ENCODE measurements around the gene TSSC4. TPM values are rescaled to one million over a fixed set of nuclear protein-coding genes. Genes with fewer than 3 reads are reported as not detected.

TSSC4 gene
- total RNA-seq, 1 donor from 2014 or later: 48.4 TPM

- no peaks in the 10 kb centered on the region for H3K4me1 Mint-ChIP-seq (ENCODE audit: unreplicated experiment)
Measured at GRCh38 chr11:2406878-2407410, 6.4 kb downstream of the TSSC4 start.

DNA sequence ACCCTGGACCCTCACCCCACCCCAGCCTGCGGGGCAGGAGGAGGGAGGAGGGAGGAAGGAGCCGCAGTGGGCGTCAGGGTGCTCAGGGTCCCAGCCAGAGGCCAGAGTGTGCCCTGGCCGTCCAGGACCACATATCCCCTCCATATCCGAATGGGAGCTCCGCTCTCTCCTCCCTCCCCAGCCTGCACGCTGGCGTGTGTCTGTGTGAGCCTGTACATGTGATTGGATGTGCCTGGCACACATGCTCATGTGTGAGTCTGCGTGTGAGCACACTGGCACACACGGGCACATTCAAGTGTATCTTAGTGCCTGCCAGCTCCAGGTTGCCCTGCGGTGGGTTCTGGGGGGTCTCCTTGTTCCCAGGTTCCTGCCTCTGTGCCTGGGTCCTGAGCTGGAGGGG lies 8.1 kb downstream of the TSSC4 start:
- peaks cover 6% of the 10 kb centered on the region for H3K27me3 Mint-ChIP-seq (ENCODE audit: unreplicated experiment)
- DNase-seq (ENCODE audit: low spot score): no peak
- H3K9me3 Mint-ChIP-seq (ENCODE audit: unreplicated experiment): no peaks in the 10 kb centered on the region
- no peak overlapping the region for H3K4me3 Mint-ChIP-seq (ENCODE audit: unreplicated experiment)
- no peak for TF ChIP-seq CTCF (IDR thresholded peaks at IDR 0.05; ENCODE audit: unreplicated experiment)
- H3K4me1 Mint-ChIP-seq (ENCODE audit: unreplicated experiment): no peaks in the 10 kb centered on the region
- no peaks in the 10 kb centered on the region for H3K36me3 Mint-ChIP-seq (ENCODE audit: low read depth, unreplicated experiment)
- H3K27ac Mint-ChIP-seq (ENCODE audit: unreplicated experiment): no peak overlapping the region

More at GRCh38 chr11:2406878-2407410, 6.4 kb downstream of the TSSC4 start:
- no peak for DNase-seq (ENCODE audit: low spot score)
- no peak for TF ChIP-seq CTCF (IDR thresholded peaks at IDR 0.05; ENCODE audit: unreplicated experiment)
- H3K27me3 Mint-ChIP-seq (ENCODE audit: unreplicated experiment): peaks cover 6% of the 10 kb centered on the region
- H3K9me3 Mint-ChIP-seq (ENCODE audit: unreplicated experiment): no peaks in the 10 kb centered on the region
- H3K27ac Mint-ChIP-seq (ENCODE audit: unreplicated experiment): no peak overlapping the region
- H3K36me3 Mint-ChIP-seq (ENCODE audit: low read depth, unreplicated experiment): no peaks in the 10 kb centered on the region
- no peak overlapping the region for H3K4me3 Mint-ChIP-seq (ENCODE audit: unreplicated experiment)

- no peak overlapping the region for H3K4me3 Mint-ChIP-seq (ENCODE audit: unreplicated experiment)
- no peaks in the 10 kb centered on the region for H3K36me3 Mint-ChIP-seq (ENCODE audit: low read depth, unreplicated experiment)
- H3K9me3 Mint-ChIP-seq (ENCODE audit: unreplicated experiment): no peaks in the 10 kb centered on the region
Measured at GRCh38 chr11:2409126-2409525, 8.6 kb downstream of the TSSC4 start.

GRCh38 chr11:2409611-2410468 lies 9.3 kb downstream of the TSSC4 start:
- H3K36me3 Mint-ChIP-seq (ENCODE audit: low read depth, unreplicated experiment): no peaks in the 10 kb centered on the region
- H3K4me3 Mint-ChIP-seq (ENCODE audit: unreplicated experiment): no peak overlapping the region
- H3K27me3 Mint-ChIP-seq (ENCODE audit: unreplicated experiment): peaks cover 6% of the 10 kb centered on the region
- H3K9me3 Mint-ChIP-seq (ENCODE audit: unreplicated experiment): no peaks in the 10 kb centered on the region
- H3K27ac Mint-ChIP-seq (ENCODE audit: unreplicated experiment): no peak overlapping the region
- H3K4me1 Mint-ChIP-seq (ENCODE audit: unreplicated experiment): no peaks in the 10 kb centered on the region
- no peak for TF ChIP-seq CTCF (IDR thresholded peaks at IDR 0.05; ENCODE audit: unreplicated experiment)
- no peak for DNase-seq (ENCODE audit: low spot score)

More at GRCh38 chr11:2409126-2409525, 8.6 kb downstream of the TSSC4 start:
- no peak for TF ChIP-seq CTCF (IDR thresholded peaks at IDR 0.05; ENCODE audit: unreplicated experiment)
- DNase-seq (ENCODE audit: low spot score): no peak
- no peaks in the 10 kb centered on the region for H3K4me1 Mint-ChIP-seq (ENCODE audit: unreplicated experiment)
- no peak overlapping the region for H3K27ac Mint-ChIP-seq (ENCODE audit: unreplicated experiment)
- H3K27me3 Mint-ChIP-seq (ENCODE audit: unreplicated experiment): peaks cover 6% of the 10 kb centered on the region

DNA sequence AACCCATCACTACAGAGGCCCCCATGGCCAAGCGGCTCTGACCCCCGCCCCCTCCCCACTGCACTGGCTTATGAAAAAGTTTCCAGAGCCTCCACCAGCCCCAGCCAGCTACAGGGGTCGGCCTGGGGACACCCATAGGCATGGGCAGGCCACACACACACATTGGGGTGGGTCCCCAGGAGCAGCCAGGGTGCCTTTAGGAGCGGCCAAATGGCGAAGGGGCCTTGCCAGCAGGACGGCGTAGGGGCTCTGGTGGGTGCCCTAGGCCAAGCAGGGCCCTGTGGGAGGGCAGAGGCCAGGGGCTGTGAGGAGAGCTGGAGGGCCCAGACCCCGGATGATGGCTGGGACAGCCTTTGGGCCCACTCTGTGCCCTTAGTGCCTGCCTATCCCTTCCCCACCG lies 10.1 kb downstream of the TSSC4 start:
- DNase-seq (ENCODE audit: low spot score): no peak
- Mint-ChIP-seq H3K36me3 (ENCODE audit: low read depth, unreplicated experiment) (no peaks in the 10 kb centered on the region), H3K27ac (ENCODE audit: unreplicated experiment) (no peak overlapping the region), H3K9me3 (ENCODE audit: unreplicated experiment) (no peaks in the 10 kb centered on the region), H3K4me1 (ENCODE audit: unreplicated experiment) (no peaks in the 10 kb centered on the region), H3K27me3 (ENCODE audit: unreplicated experiment) (peaks cover 6% of the 10 kb centered on the region), H3K4me3 (ENCODE audit: unreplicated experiment) (no peak overlapping the region)
- TF ChIP-seq CTCF (IDR thresholded peaks at IDR 0.05; ENCODE audit: unreplicated experiment): no peak

Data from endothelial cell (in vitro differentiated cells).